Glutamatergic neuron (in vitro differentiated cells): ENCODE data around the gene THOP1. TPM values are rescaled to one million over a fixed set of nuclear protein-coding genes. Genes with fewer than 3 reads are reported as not detected.

Source experiments
- DNase-seq: peaks from one replicate; pipeline ENCODE4 v3.0.0; 2022
- H3K27ac Mint-ChIP-seq: one replicate; pipeline ENCODE4 v1.8.0; 2020; ENCODE audit warnings: mild to moderate bottlenecking, mixed read lengths, inconsistent platforms; ENCODE audit not compliant: unreplicated experiment
- H3K27me3 Mint-ChIP-seq: one replicate; pipeline ENCODE4 v1.8.0; 2020; ENCODE audit warnings: mild to moderate bottlenecking, moderate library complexity, mixed read lengths, inconsistent platforms; ENCODE audit not compliant: unreplicated experiment
- H3K36me3 Mint-ChIP-seq: one replicate; pipeline ENCODE4 v1.8.0; 2020; ENCODE audit warnings: mild to moderate bottlenecking, mixed read lengths, inconsistent platforms; ENCODE audit not compliant: unreplicated experiment
- H3K4me1 Mint-ChIP-seq: one replicate; pipeline ENCODE4 v1.8.0; 2020; ENCODE audit warnings: mild to moderate bottlenecking, low read depth, mixed read lengths, inconsistent platforms; ENCODE audit not compliant: unreplicated experiment
- H3K4me3 Mint-ChIP-seq: one replicate; pipeline ENCODE4 v1.8.0; 2020; ENCODE audit warnings: mild to moderate bottlenecking, mixed read lengths, inconsistent platforms; ENCODE audit not compliant: unreplicated experiment
- H3K9me3 Mint-ChIP-seq: one replicate; pipeline ENCODE4 v1.8.0; 2020; ENCODE audit warnings: mild to moderate bottlenecking, moderate library complexity, mixed read lengths, inconsistent platforms; ENCODE audit not compliant: unreplicated experiment
- CTCF ChIP-seq: fragments of 200-600 bp; sonication (generic); IDR thresholded peaks from one replicate; pipeline ENCODE4 v1.5.0; 2021; ENCODE audit not compliant: partially characterized antibody, unreplicated experiment
- long read RNA-seq: library from polyadenylated mRNA; unstranded; transcript quantifications from one replicate; pipeline ENCODE4 v2.0.0, GENCODE V29; 2020; ENCODE audit not compliant: unreplicated experiment
- total RNA-seq: library from RNA; stranded (reverse); fragmentation: NEBNext Ultra II Directional; extraction: Animal tissue kit (Norgen Biotek cat#: 25700); gene quantifications from one replicate; pipeline ENCODE4 v1.2.1, GENCODE V29; 2021; ENCODE audit not compliant: unreplicated experiment

Gene THOP1
- total RNA-seq: 64.0 TPM
- long read RNA-seq, full-length matches to known transcripts: 13 of 20 reads
- long read RNA-seq, partial matches to known transcripts: 2 of 20 reads
- long read RNA-seq, other reads (novel, unspliced or antisense): 5 of 20 reads

DNA sequence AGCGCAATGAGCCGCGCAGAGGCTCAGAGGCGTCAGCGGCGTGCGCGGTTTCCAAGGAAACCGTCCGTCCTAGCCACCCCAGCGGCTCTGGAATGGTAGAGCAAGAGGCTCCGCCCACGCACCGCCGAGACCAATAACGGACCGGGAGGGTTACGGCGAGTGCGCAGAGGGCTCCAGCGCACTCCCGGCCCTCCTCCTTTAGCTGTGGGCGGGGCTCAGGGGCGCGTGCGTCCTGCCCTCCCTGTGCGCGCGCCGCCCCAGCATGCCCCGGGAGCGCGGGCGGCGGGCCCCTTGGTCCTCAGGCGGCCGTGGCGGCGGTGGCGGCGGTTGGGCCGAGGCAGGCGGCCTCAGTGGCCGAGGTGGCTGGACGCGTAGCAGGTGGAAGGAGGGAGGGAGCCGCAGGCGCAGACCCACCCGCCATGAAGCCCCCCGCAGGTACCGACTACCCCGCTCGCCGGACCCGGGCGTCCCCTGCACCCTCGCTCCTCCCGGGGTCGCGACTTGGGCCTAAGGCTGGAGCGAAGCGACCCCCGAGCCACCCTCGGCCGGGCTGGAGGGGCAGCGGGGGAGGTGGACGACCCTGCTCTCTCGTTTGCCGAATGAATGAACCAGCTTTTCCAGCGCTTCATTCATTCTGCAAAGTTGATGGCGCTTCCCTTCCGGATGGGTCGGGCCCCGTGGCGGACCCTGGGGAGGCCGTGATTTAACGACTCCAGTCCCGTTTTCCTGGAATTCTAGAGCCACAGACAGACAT lies at the start of gene THOP1:
Gene THOP1 (plus strand): TSS at position 260 of the 754 bp plus-strand sequence. CDS start 160 bp downstream, at position 420.
- peak; percentile 99 for DNase-seq
- H3K9me3 Mint-ChIP-seq: peaks cover 9% of the 10 kb centered on the region
- H3K36me3 Mint-ChIP-seq: no peaks in the 10 kb centered on the region
- peak within 1 kb of the TSS; percentile 91 for H3K4me3 Mint-ChIP-seq
- no peak for TF ChIP-seq CTCF
- H3K27ac Mint-ChIP-seq: peak within 1 kb of the TSS; percentile 98
- H3K27me3 Mint-ChIP-seq: peaks cover 10% of the 10 kb centered on the region
- H3K4me1 Mint-ChIP-seq: peaks cover 20% of the 10 kb centered on the region

- Mint-ChIP-seq H3K4me3 (no peak overlapping the region), H3K36me3 (no peaks in the 10 kb centered on the region), H3K4me1 (peaks cover 7% of the 10 kb centered on the region), H3K9me3 (no peaks in the 10 kb centered on the region), H3K27me3 (peaks cover 9% of the 10 kb centered on the region), H3K27ac (no peak overlapping the region)
- no peak for DNase-seq
- no peak for TF ChIP-seq CTCF
Measured at GRCh38 chr19:2736550-2737190, 48.6 kb upstream of the THOP1 start.

- peak within 1 kb of the TSS; percentile 75 for H3K27ac Mint-ChIP-seq
- peak within 1 kb of the TSS; percentile 82 for H3K4me3 Mint-ChIP-seq
- peak; percentile 99 for DNase-seq
- no peaks in the 10 kb centered on the region for H3K4me1 Mint-ChIP-seq
- H3K36me3 Mint-ChIP-seq: no peaks in the 10 kb centered on the region
- no peaks in the 10 kb centered on the region for H3K9me3 Mint-ChIP-seq
- no peak for TF ChIP-seq CTCF
- peaks cover 15% of the 10 kb centered on the region for H3K27me3 Mint-ChIP-seq
Measured at GRCh38 chr19:2739602-2740313, 45.5 kb upstream of the THOP1 start, which contains the start of gene SLC39A3. SLC39A3 (minus strand) TSS chr19:2740017; CDS start chr19:2737257, 2,760 bp downstream.

GRCh38 chr19:2740314-2740656 lies 45.0 kb upstream of the THOP1 start:
- peak overlapping the region; percentile 75 for H3K27ac Mint-ChIP-seq
- TF ChIP-seq CTCF: no peak
- H3K4me1 Mint-ChIP-seq: no peaks in the 10 kb centered on the region
- no peak for DNase-seq
- peaks cover 15% of the 10 kb centered on the region for H3K27me3 Mint-ChIP-seq
- peak overlapping the region; percentile 73 for H3K4me3 Mint-ChIP-seq
- H3K9me3 Mint-ChIP-seq: no peaks in the 10 kb centered on the region
- no peaks in the 10 kb centered on the region for H3K36me3 Mint-ChIP-seq
